Epidermal melanocyte (primary cell): ENCODE data around the gene EPB41L3.
"Not testable (repeated sequence)": the region's sequence is repeated elsewhere in the genome, so short reads cannot be mapped to it uniquely, and the experiment has no call there.

Experiments
- DNase-seq: peaks from one replicate; pipeline ENCODE4 v3.0.0; 2011; ENCODE audit warnings: low spot score; ENCODE audit not compliant: insufficient read length

Gene EPB41L3

GRCh38 chr18:5500158-5500939 is 43.4 kb downstream of the EPB41L3 start:
- no peak for DNase-seq

DNA sequence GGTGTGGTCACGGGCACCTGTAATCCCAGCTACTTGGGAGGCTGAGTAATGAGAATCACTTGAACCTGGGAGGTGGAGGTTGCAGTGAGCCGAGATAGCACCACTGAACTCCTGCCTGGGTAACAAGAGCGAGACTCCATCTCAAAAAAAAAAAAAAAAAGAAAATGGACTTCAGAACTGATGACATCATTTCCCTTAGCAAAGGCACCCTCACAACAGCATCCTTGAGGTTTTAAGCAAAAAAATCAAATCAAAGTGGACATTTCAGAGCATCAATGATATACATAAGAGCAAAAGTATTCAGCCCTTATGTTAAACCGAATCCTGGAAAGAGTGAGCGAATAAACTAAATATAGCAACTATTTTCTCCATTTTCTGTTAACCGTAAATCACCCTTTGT is 45.3 kb downstream of the EPB41L3 start:
- no peak for DNase-seq

DNA sequence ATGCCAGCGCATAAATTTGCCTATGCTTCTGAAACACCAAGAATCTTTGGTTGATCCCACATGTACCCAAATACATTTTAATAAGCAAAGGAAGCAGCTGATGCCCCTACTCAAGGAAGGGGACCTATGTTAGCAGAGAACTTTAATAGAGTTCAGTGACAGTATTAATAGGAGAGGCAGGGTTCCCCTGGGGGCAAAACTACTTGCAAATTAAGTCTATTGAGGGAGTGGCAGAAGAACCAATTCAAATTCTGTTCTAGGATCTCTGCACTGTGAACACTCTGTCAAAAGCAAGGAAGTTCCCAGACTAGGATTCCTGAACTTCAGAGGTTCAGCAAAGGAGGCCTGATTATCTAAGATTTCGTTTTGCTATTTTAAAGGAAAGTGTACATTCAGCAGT is 47.5 kb downstream of the EPB41L3 start:
- no peak for DNase-seq

DNA sequence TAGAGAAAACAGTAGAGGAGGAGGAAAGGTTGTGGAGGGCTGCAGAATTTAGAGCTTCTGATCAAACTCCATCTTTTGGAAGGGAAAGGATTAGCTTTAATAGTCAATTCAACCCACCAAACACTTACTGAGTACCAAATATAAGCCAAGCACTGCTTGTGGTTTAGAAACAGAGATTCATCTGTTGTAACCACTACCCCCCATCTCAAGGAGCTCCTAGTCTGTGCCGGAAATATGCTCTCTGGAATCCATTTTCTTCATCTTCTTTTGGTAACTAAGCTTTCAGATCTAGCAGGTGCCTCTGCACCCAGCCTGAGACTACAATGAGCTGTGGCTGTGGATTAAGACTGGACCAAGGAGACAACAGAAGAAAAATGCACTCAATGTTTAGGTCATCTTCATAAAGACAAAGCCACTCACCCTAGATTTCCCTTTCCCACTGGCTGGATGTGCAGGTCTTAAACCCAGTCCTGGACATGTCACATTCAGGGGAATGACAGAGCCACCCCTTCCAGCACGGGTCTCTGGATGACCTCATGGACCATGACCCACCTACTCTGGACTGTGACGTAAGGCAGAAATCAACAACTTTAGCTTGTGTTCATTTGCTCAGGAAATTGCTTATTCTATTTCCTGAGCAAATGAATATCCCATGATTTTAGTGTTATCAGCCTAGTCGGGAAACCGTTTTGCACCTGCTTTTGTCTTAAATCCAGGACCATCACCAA is 52.9 kb downstream of the EPB41L3 start:
- DNase-seq: no peak

DNA sequence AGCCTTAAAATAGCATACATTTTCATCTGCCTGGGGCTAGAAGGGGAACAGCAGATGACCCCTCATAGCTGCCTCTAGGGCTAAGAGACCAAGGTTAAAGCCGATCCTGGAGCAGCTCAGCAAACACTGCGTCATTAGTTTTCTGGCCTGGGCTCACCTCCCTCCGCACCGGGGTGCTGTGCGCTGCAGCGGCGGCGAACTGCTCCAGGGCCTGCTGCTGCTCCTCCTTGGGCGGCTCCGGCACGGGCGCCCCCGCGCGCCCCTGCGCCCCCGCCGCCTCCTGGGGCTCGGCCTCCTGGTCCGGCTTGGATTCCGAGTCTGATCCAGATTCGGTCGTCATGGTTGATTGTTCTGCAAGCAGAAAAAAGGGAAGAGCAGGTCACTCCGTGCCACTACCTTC is 55.0 kb downstream of the EPB41L3 start:
- DNase-seq: no peak

- DNase-seq: not testable (repeated sequence)
These were observed 55.8 kb downstream of the EPB41L3 start for GRCh38 chr18:5488044-5488443.

DNA sequence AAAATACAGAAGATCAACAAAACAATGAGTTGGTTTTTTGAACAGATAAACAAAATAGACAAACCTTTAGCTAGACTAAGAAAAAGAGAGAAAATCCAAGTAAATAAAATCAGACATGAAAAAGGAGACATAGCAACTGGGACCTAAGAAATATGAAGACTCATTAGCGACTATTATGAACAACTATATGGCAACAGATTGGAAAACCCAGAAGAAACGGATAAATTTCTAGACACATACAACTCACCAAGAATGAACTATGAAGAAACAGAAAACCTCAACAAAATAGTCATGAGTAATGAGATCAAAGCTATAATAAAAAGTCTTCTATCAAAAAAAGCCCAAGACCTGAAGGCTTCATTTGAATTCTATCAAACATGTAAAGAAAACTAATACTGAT is 59.3 kb downstream of the EPB41L3 start:
- DNase-seq: no peak

DNA sequence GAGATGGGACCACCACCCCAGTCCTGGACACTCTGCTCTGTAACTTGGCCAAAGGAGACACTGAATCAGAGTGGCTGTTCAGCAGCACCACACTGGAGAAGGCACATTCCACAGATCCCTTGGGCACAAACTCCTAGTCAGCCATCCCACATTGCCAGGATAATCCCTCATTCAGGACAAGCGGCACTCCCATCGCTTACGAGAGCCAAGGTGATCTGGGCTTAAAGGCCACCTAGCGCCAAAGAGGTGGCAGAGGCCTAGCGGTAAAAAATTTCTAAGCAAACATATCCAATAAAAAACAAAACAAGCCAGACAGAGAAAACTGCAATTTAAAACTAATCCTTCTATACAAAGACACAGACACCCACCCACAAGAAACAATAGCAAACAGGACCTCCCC is 62.2 kb downstream of the EPB41L3 start:
- DNase-seq: no peak

GRCh38 chr18:5478261-5478660 is 65.5 kb downstream of the EPB41L3 start:
- DNase-seq: no peak

DNA sequence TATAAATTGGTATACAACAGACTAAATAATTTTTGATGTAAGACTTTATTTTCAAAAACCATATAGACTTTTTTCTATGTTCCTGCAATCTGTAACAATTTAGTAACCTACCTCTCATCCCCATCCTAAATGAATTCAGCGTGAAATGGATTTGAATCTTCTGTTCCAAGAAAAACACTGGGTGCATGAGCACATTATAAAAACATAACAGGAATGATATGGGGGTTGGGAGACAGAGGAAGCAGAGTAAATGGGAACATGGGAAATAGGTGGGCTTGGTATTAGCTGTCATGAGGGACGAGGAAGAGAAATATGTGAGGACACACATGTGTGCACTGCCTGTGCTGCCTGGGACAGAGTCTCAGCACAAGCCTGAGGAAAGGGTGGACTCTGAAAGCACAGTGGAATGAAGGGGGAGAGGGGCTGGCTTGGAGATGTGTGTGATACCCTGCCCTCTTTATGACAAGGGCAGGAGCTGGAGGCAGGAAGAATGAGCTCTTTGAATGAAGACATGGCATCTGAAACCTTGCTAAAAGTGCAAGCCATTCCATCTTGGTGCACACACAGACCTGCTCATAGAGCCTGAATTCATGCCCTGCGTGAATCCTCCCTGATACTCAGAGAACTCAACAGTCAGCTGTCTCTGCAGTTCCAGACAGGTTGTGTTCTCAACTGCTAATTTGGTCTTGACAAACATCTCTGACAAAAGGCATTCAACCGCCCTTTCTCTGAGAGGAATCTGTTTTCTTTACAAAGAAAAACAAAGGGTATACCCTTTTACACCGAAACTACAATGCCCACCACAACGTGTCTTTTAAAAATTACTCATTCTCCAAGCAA is 66.6 kb downstream of the EPB41L3 start:
- no peak for DNase-seq

GRCh38 chr18:5475267-5475666 is 68.5 kb downstream of the EPB41L3 start:
- DNase-seq: peak; percentile 37

GRCh38 chr18:5469340-5469739 is 74.5 kb downstream of the EPB41L3 start:
- no peak for DNase-seq

DNA sequence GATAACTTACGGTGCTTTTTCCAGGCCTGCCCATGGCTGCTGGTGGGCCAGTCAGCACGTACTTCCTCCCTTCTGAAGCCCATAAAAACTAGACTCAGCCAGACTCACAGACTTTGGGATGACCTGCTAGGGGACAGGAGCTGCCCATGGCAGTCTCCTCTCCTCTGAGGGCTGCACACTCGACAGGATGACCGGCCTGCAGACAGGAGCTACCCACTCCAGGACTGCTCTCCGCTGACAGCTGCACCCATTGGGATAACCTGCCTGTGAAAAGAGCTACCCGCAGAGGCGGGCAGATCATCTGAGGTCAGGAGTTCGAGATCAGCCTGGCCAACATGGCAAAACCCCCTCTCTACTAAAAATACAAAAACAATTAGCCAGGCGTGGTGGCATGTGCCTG is 75.4 kb downstream of the EPB41L3 start:
- no peak for DNase-seq

DNA sequence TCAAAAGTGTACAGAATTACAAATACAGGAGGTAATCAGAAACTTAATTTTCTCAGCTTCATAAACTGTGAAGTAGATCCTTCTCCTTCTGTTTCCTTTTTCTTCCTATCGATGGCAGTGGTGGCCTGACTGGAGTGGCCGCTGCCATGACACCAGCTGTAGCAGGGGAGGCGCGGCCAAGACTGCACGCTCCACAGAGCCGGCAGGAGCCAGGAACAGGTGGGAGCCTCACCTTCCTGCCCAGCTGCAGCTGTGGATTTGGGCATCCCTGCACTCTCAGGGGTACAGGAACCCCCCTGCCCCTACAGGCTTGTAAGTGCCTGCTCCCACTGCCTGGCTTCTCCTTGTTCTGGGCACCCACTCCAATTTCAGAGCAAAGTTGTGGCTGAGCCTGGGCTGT is 76.1 kb downstream of the EPB41L3 start:
- DNase-seq: no peak

DNA sequence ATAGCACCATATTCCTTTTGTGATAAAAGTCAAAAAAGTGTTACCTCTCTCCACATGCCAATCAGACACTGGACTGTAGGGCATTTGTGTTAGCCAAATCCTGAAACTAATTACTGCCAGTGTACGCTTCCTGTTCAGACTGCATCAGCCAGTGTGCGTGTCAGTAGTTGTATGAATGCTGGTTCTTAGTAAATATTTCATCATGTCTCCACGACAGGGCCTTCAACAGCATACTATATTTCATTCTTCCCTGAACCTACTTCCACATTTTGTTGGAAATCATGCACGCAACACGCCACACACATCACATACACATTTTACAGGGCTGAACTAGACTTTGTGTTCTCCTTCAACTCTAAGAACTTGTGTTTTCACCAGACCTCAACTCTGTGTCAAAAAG is 77.5 kb downstream of the EPB41L3 start:
- no peak for DNase-seq

- DNase-seq: no peak
These were observed 79.5 kb downstream of the EPB41L3 start for GRCh38 chr18:5464251-5464650.

- DNase-seq: no peak
These were observed 80.0 kb downstream of the EPB41L3 start for GRCh38 chr18:5463831-5464230.

- no peak for DNase-seq
These were observed 80.4 kb downstream of the EPB41L3 start for GRCh38 chr18:5463390-5463789.

GRCh38 chr18:5462227-5462626 is 81.6 kb downstream of the EPB41L3 start:
- DNase-seq: no peak

DNA sequence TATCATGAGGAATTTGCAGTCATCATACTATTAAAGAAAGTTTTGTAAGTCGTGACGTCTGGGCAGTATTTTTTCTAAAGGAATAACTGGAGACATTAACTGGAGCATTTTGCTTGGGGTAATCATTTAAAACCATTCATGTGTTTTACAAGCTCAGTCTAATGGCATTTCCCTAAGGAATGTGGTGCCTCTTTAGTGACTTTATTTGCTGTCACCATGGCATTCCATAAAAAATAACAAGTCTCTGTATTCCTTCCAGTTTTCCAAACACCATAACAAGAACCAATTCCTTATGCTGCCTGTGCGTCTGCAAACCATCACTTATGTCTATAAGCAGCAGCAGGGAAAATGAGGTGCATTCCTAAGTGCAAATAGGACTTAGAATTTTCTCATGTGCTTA is 82.8 kb downstream of the EPB41L3 start:
- no peak for DNase-seq

DNA sequence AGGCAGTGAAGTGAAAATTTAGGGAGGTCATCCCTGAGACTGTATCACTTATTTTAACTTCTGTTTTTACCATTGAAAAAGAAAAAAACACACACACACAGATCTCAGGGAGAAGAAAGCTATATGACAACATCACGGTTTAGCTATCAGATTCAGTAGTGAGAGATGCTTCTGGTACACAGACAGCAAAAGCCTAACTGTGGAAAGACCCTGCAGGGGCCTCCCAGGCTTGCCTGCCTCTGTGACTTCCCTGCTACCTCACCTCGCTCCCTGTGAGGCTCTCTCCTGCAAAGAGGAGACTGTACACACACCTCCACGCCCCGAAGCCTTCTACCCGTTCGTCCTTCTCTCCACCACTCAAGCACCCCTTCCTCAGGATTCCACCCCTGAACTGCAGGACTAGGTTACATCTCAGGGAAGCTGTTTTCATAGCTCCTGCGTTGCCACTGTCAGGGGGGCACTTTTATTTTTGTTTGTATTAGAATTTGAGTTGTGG is 86.3 kb downstream of the EPB41L3 start:
- DNase-seq: no peak
